Measurements from ENCODE around the gene TCF15. TPM values are rescaled to one million over a fixed set of nuclear protein-coding genes. Genes with fewer than 3 reads are reported as not detected.
A peak's percentile ranks its signal among the peaks of the same experiment; 100 is the strongest.

TCF15 gene
- polyA plus RNA-seq, 2 of the 4 experiments (the other 2 are of a cell fraction) = not detected

DNA sequence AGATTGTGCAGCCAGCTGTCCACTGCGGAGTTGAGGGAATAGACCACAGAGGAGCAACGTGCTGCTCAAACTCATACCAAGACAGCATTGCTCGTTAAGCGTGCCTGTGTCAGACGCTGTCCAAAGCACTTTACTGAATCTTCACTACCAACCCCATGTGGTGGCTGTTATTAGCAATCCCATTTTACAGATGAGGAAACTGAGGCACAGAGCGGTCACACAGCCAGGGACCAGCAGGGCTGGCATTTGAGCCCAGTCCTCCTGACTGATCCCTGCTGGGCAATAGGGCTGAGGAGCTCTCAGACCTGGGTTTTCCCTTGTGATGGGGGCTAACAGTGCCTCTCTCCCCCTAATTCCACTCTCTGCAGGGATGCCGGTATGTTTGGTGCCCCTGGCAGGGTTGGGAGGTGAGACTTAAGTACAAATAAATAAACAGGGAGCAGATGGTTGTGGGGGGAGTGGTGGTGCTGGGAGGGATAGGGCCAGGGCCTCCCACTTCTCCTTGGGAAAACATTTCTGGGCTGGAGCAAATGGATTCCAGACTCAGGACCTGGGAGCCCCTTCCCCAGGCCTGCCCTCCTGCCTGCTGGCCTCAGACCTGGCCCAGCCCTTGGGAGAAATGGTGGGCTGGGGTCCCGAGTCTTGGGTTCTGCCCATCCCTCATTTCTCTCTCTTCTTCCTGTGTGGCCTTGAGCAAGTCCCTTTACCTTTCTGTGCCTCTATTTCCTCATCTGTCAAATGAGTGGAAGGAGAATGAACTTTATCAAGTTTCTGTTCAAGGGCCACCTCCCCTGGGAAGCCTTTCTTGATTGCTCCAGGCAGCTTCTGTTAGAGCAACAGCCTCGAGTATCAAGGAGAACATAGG is 25.2 kb upstream of the TCF15 start:
- no peak for ATAC-seq
- CTCF ChIA-PET = interaction anchor here (1.6 to 2.6 kb wide), 3 partner anchors 10 to 93 kb away, joined by 3 to 6 read pairs (median 6); no protein-coding TSS in a partner anchor
- Histone ChIP-seq H3K27ac (no peak overlapping the region), H3K9me3 (no peaks in the 10 kb centered on the region), H3K4me2 (no peak overlapping the region), H3K4me3 (no peak overlapping the region), H3K4me1 (peaks cover 4% of the 10 kb centered on the region; the same call in 1 of the 3 replicates)
- POLR2A ChIA-PET = no interaction called here
- DNase-seq (ENCODE audit: low read depth in 1 of 2, low spot score in 1 of 2) = no peak
- no peak for FAIRE-seq
- peak; percentile 73 for TF ChIP-seq ZFP36 (IDR thresholded peaks at IDR 0.05; ENCODE audit: borderline replicate concordance, partially characterized antibody)
- no peak for TF ChIP-seq CEBPB (IDR thresholded peaks at IDR 0.05)
- 59% methylated on average over 9 of the region's 9 CpGs for WGBS (ENCODE audit: missing lambda C conversion rate)

DNA sequence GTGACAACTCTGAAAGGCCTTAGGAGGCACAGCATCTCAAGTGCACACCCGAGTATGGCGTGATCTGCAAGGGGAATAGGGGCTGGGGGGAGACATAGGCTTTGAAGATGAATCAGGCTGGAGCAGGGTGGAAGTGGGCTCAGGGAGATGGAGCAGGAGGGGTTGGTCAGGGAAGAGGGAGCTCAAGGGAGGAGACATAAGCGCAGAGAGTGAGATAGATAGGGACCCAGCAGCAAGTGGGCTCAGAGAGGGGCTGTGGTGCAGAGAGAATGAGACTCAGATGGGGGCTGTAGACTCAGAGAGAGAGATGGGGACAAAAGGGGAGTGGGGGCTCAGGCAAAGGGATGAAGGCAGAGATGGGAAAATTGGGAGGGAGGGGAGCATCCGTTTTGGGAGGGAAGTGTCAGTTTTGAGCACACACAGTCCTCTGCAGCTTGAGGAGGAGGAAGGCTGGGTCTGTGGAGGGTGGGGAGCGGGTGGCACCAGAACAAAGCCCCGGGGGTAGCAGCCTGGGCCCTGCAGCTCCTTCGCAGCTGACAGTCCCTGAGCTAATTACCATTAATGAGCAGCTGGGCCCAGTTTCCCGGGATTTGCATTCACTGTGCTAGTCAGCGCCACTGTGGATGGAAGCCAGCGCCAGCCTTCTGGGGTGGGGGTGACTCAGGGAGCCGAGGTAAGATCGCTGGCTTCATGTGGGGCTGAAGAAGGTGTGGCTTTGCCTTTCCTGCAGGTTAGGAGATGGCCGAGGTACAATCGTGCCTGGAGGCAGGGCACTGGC is 24.2 kb upstream of the TCF15 start:
- no peak overlapping the region for H3K27ac ChIP-seq
- ChIA-PET POLR2A (no interaction called here), CTCF (interaction anchor here (0.6 to 2.6 kb wide), 5 partner anchors 11 to 385 kb away, joined by 3 to 6 read pairs (median 4); no protein-coding TSS in a partner anchor)
- DNase-seq (ENCODE audit: low read depth in 1 of 2, low spot score in 1 of 2) = no peak
- no peak for FAIRE-seq
- peak; percentile 10 to 16; a peak in 1 of 6 replicates for ATAC-seq
- no peak for TF ChIP-seq BHLHE40 (IDR thresholded peaks at IDR 0.05; ENCODE audit: low read depth, low read length)
- no peak for TF ChIP-seq HEYL (CRISPR knock-in tag; IDR thresholded peaks at IDR 0.05)
- no peak for TF ChIP-seq HOXB5 (CRISPR knock-in tag; IDR thresholded peaks at IDR 0.05)
- no peak for TF ChIP-seq FOSB (CRISPR knock-in tag; IDR thresholded peaks at IDR 0.05)
- no peak for TF ChIP-seq MYC (IDR thresholded peaks at IDR 0.05; ENCODE audit: borderline replicate concordance, low read length)
- TF ChIP-seq ZC3H11A (IDR thresholded peaks at IDR 0.05) = no peak
- TF ChIP-seq MAFK (IDR thresholded peaks at IDR 0.05; ENCODE audit: partially characterized antibody) = no peak
- no peak for TF ChIP-seq RCOR1 (IDR thresholded peaks at IDR 0.05; ENCODE audit: low read depth, low read length)
- TF ChIP-seq TFCP2L1 (CRISPR knock-in tag; IDR thresholded peaks at IDR 0.05) = no peak
- no peak for TF ChIP-seq EHMT2 (IDR thresholded peaks at IDR 0.05; ENCODE audit: low read depth)
- TF ChIP-seq CHD4 (IDR thresholded peaks at IDR 0.05; ENCODE audit: borderline replicate concordance) = no peak
- TF ChIP-seq, protein P1, sequence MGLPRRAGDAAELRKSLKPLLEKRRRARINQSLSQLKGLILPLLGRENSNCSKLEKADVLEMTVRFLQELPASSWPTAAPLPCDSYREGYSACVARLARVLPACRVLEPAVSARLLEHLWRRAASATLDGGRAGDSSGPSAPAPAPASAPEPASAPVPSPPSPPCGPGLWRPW (IDR thresholded peaks at IDR 0.05) = no peak
- H3K4me3 ChIP-seq = no peak overlapping the region
- WGBS (ENCODE audit: missing lambda C conversion rate) = 53% methylated on average over 12 of the region's 14 CpGs
- H3K4me1 ChIP-seq = peaks cover 4% of the 10 kb centered on the region; the same call in 1 of the 3 replicates
- no peaks in the 10 kb centered on the region for H3K9me3 ChIP-seq
- no peak overlapping the region for H3K4me2 ChIP-seq

DNA sequence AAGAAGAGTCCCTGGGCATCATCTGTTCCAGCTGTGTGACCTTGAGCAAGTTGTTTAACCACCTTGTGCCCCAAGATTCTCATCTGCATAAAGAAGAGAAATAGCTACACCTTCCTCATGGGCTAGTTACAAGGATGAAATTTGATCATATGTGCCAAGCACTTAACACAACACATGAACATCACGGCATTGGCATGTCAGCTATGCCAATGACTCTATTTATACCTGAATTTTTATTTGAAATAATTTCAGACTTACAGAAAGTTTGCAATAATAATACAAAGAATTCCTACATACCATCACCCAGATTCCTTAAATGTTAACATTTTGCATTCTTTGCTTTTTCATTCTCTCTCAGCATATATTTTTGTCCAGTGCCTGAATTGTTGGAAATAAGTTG is 21.0 kb upstream of the TCF15 start:
- DNase-seq (ENCODE audit: low read depth in 1 of 2, low spot score in 1 of 2) (no peak), FAIRE-seq (no peak), ATAC-seq (no peak)
- Histone ChIP-seq H3K4me1 (peaks cover 4% of the 10 kb centered on the region; the same call in 1 of the 3 replicates), H3K9me3 (no peaks in the 10 kb centered on the region), H3K4me3 (no peak overlapping the region), H3K27ac (no peak overlapping the region), H3K4me2 (no peak overlapping the region)
- TF ChIP-seq BHLHE40 (IDR thresholded peaks at IDR 0.05; ENCODE audit: low read depth, low read length) (no peak), MYC (IDR thresholded peaks at IDR 0.05; ENCODE audit: borderline replicate concordance, low read length) (no peak), TFCP2L1 (CRISPR knock-in tag; IDR thresholded peaks at IDR 0.05) (no peak), NPAS2 (CRISPR knock-in tag; IDR thresholded peaks at IDR 0.05; ENCODE audit: borderline replicate concordance) (no peak), JUN (IDR thresholded peaks at IDR 0.05) (no peak), RCOR1 (IDR thresholded peaks at IDR 0.05; ENCODE audit: low read depth, low read length) (no peak), CHD2 (IDR thresholded peaks at IDR 0.05; ENCODE audit: low read length, partially characterized antibody) (no peak), POLR2A (IDR thresholded peaks at IDR 0.05; ENCODE audit: low read length) (no peak)
- TF ChIP-seq, protein P2, sequence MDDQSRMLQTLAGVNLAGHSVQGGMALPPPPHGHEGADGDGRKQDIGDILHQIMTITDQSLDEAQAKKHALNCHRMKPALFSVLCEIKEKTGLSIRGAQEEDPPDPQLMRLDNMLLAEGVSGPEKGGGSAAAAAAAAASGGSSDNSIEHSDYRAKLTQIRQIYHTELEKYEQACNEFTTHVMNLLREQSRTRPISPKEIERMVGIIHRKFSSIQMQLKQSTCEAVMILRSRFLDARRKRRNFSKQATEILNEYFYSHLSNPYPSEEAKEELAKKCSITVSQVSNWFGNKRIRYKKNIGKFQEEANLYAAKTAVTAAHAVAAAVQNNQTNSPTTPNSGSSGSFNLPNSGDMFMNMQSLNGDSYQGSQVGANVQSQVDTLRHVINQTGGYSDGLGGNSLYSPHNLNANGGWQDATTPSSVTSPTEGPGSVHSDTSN (IDR thresholded peaks at IDR 0.05) = no peak
- TF ChIP-seq, protein P3, sequence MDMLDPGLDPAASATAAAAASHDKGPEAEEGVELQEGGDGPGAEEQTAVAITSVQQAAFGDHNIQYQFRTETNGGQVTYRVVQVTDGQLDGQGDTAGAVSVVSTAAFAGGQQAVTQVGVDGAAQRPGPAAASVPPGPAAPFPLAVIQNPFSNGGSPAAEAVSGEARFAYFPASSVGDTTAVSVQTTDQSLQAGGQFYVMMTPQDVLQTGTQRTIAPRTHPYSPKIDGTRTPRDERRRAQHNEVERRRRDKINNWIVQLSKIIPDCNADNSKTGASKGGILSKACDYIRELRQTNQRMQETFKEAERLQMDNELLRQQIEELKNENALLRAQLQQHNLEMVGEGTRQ (IDR thresholded peaks at IDR 0.05) = no peak
- POLR2A ChIA-PET = no interaction called here
- WGBS (ENCODE audit: missing lambda C conversion rate) = 35% methylated on average over 1 of the region's 1 CpG
- CTCF ChIA-PET = interaction anchor here (0.7 to 5.2 kb wide), 5 partner anchors 10 to 96 kb away, joined by 3 to 39 read pairs (median 4); no protein-coding TSS in a partner anchor
